WI38 (cell line): Measurements from ENCODE around the gene PRAMEF13.
"Not testable (repeated sequence)": the region's sequence is repeated elsewhere in the genome, so short reads cannot be mapped to it uniquely, and the experiment has no call there.

Source experiments
- H3K4me3 ChIP-seq: 2 replicates; pipeline ENCODE4 v1.5.1; 2011; ENCODE audit warnings: low read depth, mild to moderate bottlenecking, control low read depth, low read length
- TF ChIP-seq, protein P1 (sequence below): IDR thresholded peaks from 2 replicates; pipeline ENCODE4 v1.5.1; 2012; ENCODE audit warnings: low read depth, mild to moderate bottlenecking, control low read depth, low read length

PRAMEF13 gene

DNA sequence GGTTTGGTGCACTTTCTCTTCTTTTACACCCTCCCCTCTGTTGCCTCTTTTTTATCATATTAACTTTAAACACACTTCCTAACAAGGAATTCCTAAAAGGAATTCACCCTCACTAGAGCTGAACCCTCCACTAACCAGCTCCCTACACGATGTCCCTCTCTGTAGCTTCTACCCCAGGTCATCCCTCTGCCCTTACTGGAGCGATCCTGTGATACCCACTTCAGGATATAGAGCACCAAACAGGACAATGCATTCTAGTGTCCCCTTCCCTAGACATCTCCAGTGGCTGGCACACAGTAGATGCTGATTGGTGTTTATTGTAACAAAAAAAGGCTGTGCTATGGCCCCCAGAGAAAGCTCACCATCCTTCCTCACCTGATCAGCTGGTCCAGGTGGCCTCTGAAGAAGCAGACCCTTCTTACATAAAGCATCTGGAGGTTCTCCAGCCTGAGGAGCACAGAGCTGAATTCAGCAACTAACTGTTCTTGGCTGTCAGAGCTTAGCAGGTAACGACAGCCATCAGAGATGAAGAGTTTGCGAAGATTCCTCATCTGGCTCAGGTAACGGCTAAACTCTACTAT lies 23.4 kb upstream of the PRAMEF13 start:
- TF ChIP-seq, protein P1, sequence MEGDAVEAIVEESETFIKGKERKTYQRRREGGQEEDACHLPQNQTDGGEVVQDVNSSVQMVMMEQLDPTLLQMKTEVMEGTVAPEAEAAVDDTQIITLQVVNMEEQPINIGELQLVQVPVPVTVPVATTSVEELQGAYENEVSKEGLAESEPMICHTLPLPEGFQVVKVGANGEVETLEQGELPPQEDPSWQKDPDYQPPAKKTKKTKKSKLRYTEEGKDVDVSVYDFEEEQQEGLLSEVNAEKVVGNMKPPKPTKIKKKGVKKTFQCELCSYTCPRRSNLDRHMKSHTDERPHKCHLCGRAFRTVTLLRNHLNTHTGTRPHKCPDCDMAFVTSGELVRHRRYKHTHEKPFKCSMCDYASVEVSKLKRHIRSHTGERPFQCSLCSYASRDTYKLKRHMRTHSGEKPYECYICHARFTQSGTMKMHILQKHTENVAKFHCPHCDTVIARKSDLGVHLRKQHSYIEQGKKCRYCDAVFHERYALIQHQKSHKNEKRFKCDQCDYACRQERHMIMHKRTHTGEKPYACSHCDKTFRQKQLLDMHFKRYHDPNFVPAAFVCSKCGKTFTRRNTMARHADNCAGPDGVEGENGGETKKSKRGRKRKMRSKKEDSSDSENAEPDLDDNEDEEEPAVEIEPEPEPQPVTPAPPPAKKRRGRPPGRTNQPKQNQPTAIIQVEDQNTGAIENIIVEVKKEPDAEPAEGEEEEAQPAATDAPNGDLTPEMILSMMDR, result no peak
- no peak overlapping the region for H3K4me3 ChIP-seq

DNA sequence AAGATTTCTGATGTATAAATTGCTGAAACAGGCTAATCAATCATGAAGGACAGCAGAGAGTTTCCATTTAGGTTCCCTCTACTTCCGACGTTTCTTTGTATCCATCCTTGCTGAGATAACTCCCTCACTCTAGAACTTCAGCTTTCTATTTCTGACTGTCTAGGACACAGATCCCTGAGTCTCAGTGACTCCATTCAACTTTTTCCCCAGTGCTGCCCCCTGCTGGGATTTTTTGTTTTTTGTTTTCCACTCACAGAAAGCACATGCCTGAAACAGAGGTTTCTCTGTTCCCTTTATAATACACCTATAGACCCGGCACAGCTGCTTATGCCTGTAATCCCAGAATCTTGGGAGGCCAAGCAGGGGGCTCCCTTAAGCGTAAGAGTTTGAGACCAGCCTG lies 21.6 kb upstream of the PRAMEF13 start:
- H3K4me3 ChIP-seq, result not testable (repeated sequence)

DNA sequence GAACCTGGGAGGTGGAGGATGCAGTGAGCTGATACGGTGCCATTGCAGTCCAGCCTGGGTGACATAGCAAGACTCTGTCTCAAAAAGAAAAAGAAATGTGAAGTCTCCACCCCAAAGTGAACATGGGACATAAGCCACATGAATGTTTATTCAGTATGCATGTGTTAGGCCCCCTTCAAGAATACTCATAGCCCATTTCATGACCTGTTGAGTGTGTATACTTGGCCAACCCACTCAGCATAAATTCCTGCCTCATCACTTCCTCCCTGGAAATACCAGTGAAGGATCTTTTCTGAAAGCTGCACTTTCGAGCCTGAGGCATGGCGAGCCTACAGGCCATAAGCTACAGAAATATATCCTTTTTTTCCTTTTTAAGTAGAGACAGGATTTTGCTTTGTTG lies 18.0 kb upstream of the PRAMEF13 start:
- H3K4me3 ChIP-seq, result not testable (repeated sequence)

DNA sequence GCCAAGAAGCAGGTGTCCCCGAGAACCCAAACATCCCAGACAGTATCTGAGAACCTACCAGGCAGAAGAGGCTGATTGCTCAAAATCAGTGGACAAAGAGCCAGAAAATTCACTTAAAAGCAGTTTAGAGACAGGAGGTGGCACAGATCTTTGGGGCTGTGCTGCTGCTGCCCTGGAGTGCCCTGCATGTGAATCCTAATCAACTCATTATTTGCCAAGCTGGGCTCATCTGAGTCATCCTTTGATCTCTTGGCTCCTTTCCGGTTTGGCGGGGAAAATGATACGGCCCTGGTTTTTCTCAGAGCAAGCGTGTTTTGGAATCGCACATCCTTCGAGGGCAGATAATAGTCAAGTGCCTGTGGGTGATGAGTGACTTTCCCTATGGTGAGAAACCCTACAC lies 15.4 kb upstream of the PRAMEF13 start:
- H3K4me3 ChIP-seq, result not testable (repeated sequence)

DNA sequence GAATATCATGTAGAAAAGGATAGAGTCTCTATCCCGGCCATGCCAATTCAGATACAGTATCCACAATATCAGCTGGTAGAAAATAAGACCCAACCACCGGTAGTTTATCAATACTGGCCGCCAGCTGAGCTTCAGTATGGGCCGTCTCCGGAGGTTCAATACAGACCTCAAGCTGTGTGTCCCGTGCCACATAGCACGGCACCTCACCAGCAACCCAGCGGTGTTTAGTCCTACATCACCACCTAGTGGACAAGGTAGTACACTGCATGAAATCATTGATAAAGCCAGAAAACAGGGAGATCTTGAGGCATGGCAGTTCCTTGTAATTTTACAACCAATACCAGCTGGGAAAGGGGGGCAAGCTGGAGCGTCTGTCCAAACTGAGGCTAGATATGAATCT lies 7.5 kb upstream of the PRAMEF13 start:
- H3K4me3 ChIP-seq, result not testable (repeated sequence)

DNA sequence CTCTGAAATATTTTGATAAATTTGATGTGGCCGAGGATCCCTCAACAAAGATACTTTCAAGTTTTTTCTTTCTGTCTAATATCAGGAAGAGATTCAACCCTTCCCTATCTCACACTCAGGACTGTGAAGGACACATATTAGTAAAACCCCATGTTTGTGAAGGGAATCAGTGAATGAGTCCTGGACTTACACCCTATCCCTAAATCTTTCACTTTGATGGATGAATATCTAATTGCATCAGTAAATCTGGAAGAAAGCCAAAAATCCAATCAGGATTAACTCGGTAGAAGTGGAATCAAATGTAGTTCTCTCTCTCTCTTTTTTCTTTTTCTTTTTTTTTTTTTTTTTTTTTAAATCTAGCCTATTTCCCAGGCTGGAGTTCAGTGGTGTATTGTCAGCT lies 29.7 kb downstream of the PRAMEF13 start, which contains the start of gene PRAMEF9:
TSS of gene PRAMEF9 (plus strand) at position 301 of the 400 bp plus-strand sequence. CDS start 3,433 bp downstream, outside the sequence.
- H3K4me3 ChIP-seq, result not testable (repeated sequence)

DNA sequence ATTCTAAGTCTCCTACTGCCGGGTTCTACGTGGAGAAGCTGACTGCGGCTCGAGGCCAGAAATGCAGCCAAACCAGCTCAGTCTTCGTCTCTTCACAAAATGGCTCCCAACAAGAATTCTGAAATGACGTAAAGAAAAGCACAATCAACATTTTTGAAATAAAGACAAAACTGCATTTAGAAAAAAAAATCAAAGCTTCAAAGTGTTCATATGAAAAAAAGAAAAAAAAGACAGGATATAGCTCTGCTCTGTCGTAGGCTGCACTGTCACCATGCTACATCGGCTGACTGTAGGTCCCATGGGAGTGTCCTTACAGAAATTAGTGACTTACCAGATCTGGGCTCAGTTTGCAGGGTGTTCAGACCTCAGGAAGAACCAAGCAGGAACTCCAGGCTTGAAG lies 35.7 kb downstream of the PRAMEF13 start, which contains the start of gene HNRNPCL4:
TSS of gene HNRNPCL4 (minus strand) at position 101 of the 400 bp plus-strand sequence. CDS start 164 bp downstream, outside the sequence.
- not testable (repeated sequence) for H3K4me3 ChIP-seq

DNA sequence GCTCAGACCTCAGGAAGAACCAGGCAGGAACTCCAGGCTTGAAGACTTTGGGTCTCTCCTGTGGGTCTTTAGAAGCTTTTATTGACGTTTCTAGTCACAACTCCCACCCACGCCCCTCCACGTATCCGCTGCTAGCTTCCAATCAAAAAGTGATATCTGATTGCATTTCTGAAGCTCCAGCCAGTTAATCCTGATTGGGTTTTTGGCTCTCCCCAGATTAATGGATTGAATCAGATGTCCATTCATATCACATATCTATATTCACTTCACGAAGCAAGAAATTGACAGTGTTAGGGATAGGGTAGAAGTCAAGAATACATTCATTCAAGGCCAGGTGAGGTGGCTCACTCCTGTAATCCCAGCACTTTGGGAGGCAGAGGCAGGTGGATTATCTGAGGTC lies 45.3 kb downstream of the PRAMEF13 start, which contains the start of gene PRAMEF26:
TSS of gene PRAMEF26 (minus strand) at position 101 of the 400 bp plus-strand sequence. CDS start 2,914 bp downstream, outside the sequence.
- H3K4me3 ChIP-seq, result not testable (repeated sequence)
